ENCODE results near the gene H3-3A. TPM values are rescaled to one million over a fixed set of nuclear protein-coding genes. Genes with fewer than 3 reads are reported as not detected.

Gene H3-3A
- total and polyA plus RNA-seq, 11 donors: 241 to 471 (median 305) TPM

GRCh38 chr1:226034482-226034881 is 28.0 kb upstream of the H3-3A start:
- peak; percentile 84 to 97 (median 96) for ATAC-seq
- Histone ChIP-seq H3K9me3 (no peaks in the 10 kb centered on the region), H3K4me1 (peaks cover 0 to 58% (median 10%) of the 10 kb centered on the region in 12 donors), H3K4me3 (no peak overlapping the region), H3K27ac (peak overlapping the region in 11 of 12 donors; percentile 36 to 94 (median 60)), H3K27me3 (no peaks in the 10 kb centered on the region), H3K36me3 (no peaks in the 10 kb centered on the region)
- 30 to 46% (median 35%) methylated on average over 6 of the region's 6 CpGs for WGBS, 4 donors
- no peak for TF ChIP-seq POLR2A (IDR thresholded peaks at IDR 0.05)
- TF ChIP-seq CTCF (IDR thresholded peaks at IDR 0.05): peak in 1 of 12 donors; percentile 4
- DNase-seq: peak; percentile 74 to 91 (median 90)
- intact Hi-C loops (cut with DNase I): no loop called here

DNA sequence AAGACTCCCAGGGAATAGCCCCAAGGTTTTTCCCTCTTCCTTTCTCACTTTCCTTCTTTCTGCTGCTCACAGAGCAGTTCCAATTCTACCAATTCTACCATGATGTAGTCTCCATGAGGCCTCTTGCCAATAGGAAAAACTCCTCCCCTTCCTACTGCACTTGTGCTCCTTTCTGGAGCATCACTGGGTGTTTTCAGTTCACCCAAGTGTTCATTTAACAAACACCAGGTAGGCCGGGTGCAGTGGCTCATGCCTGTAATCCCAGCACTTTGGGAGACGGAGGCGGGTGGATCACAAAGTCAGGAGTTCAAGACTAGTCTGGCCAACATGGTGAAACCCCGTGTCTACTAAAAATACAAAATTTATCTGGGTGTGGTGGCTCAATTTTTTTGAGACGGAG is 26.6 kb upstream of the H3-3A start:
- H3K27me3 ChIP-seq: no peaks in the 10 kb centered on the region
- WGBS, 4 donors: 90 to 100% (median 97%) methylated on average over 5 of the region's 5 CpGs
- intact Hi-C loops (cut with DNase I): no loop called here
- peak overlapping the region in 2 of 12 donors; percentile 53 to 94 for H3K27ac ChIP-seq
- peaks cover 0 to 48% (median 10%) of the 10 kb centered on the region in 12 donors for H3K4me1 ChIP-seq
- no peaks in the 10 kb centered on the region for H3K36me3 ChIP-seq
- TF ChIP-seq POLR2A (IDR thresholded peaks at IDR 0.05) (no peak), CTCF (IDR thresholded peaks at IDR 0.05) (no peak)
- H3K4me3 ChIP-seq: no peak overlapping the region
- no peak for DNase-seq
- H3K9me3 ChIP-seq: no peaks in the 10 kb centered on the region
- no peak for ATAC-seq

DNA sequence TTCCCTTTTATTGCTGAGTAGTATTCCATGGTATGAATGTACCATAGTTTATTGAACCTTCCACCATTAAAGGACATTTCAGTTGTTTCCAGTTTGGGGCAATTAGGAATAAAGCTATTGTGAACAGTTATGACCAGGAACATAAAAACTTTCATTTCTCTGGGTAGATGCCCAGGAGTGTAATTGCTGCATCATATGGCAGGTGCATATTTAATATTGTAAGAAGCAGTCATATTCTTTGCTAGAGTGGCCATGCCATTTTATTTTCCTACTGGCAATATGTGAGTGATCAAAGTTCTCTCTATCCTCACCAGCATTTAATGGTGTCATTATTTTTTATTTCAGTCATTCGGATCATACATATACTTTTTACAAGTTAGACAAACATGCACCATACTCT is 23.9 kb upstream of the H3-3A start:
- WGBS, 4 donors: 94 to 100% (median 99%) methylated on average over 1 of the region's 1 CpG
- Histone ChIP-seq H3K27ac (no peak overlapping the region), H3K4me1 (peaks cover 0 to 45% (median 10%) of the 10 kb centered on the region in 12 donors), H3K36me3 (no peaks in the 10 kb centered on the region), H3K27me3 (no peaks in the 10 kb centered on the region), H3K4me3 (no peak overlapping the region), H3K9me3 (no peaks in the 10 kb centered on the region)
- intact Hi-C loops (cut with DNase I): no loop called here
- ATAC-seq (no peak), DNase-seq (no peak)
- TF ChIP-seq CTCF (IDR thresholded peaks at IDR 0.05): no peak
- no peak for TF ChIP-seq POLR2A (IDR thresholded peaks at IDR 0.05)

DNA sequence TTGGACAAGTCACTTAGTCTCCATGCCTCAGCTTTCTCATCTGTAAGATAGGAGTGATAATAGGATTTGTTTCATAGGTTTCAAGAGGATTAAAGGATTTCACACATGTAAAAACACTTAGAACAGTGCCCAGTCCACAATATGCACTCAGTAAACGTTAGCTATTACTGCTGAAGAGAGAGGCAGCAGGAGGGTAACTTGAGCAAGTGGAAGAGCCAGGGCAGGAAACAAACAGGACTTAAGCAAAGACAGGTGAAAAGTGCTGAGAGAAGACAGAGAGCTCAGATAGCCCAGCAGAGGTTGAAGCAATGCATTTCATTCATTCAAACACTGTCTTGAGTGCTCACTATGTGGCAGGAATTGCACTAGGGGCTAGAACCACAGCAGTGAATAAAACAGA is 21.1 kb upstream of the H3-3A start:
- TF ChIP-seq CTCF (IDR thresholded peaks at IDR 0.05): no peak
- no peak for TF ChIP-seq POLR2A (IDR thresholded peaks at IDR 0.05)
- DNase-seq (no peak), ATAC-seq (no peak)
- Histone ChIP-seq H3K4me3 (no peak overlapping the region), H3K9me3 (no peaks in the 10 kb centered on the region), H3K36me3 (no peaks in the 10 kb centered on the region), H3K27ac (peak overlapping the region in 1 of 12 donors; percentile 83), H3K27me3 (no peaks in the 10 kb centered on the region), H3K4me1 (peaks cover 0 to 25% (median 0%) of the 10 kb centered on the region in 12 donors)
- intact Hi-C loops (cut with DNase I): no loop called here
- WGBS, 4 donors: 38 to 56% (median 46%) methylated on average over 1 of the region's 1 CpG
